ENCODE data around the gene PTPN4.

Gene PTPN4

GRCh38 chr2:119775102-119775501 lies 15.4 kb downstream of the PTPN4 start:
- TF ChIP-seq GLIS3 (CRISPR knock-in tag; IDR thresholded peaks at IDR 0.05) = no peak
- TF ChIP-seq ZNF565 (CRISPR knock-in tag; conservative IDR thresholded peaks at IDR 0.05; ENCODE audit: low read depth) = no peak
- TF ChIP-seq ISL1 (CRISPR knock-in tag; IDR thresholded peaks at IDR 0.05) = no peak
- TF ChIP-seq PATZ1 (CRISPR knock-in tag; IDR thresholded peaks at IDR 0.05; ENCODE audit: borderline replicate concordance) = no peak
- TF ChIP-seq ZNF70 (CRISPR knock-in tag; IDR thresholded peaks at IDR 0.05) = no peak
- no peak for TF ChIP-seq CREB5 (CRISPR knock-in tag; IDR thresholded peaks at IDR 0.05; ENCODE audit: low read depth)
- no peak for TF ChIP-seq TSHZ2 (CRISPR knock-in tag; IDR thresholded peaks at IDR 0.05)
- no peak for TF ChIP-seq ARNTL (CRISPR knock-in tag; IDR thresholded peaks at IDR 0.05; ENCODE audit: borderline replicate concordance, low read depth)
- no peak for TF ChIP-seq BACH2 (CRISPR knock-in tag; IDR thresholded peaks at IDR 0.05; ENCODE audit: borderline replicate concordance)
- TF ChIP-seq ZFP30 (CRISPR knock-in tag; IDR thresholded peaks at IDR 0.05) = no peak
- no peak for TF ChIP-seq SNAI2 (CRISPR knock-in tag; IDR thresholded peaks at IDR 0.05)
- TF ChIP-seq ESRRG (CRISPR knock-in tag; IDR thresholded peaks at IDR 0.05) = no peak
- TF ChIP-seq RARB (CRISPR knock-in tag; IDR thresholded peaks at IDR 0.05) = no peak
- TF ChIP-seq CSRNP3 (CRISPR knock-in tag; IDR thresholded peaks at IDR 0.05) = no peak
- no peak for TF ChIP-seq PPARA (CRISPR knock-in tag; IDR thresholded peaks at IDR 0.05; ENCODE audit: borderline replicate concordance)
- no peak for TF ChIP-seq ZFP3 (CRISPR knock-in tag; IDR thresholded peaks at IDR 0.05)
- TF ChIP-seq ZNF8 (CRISPR knock-in tag; IDR thresholded peaks at IDR 0.05) = no peak
- ATAC-seq = no peak

GRCh38 chr2:119782308-119783027 lies 22.7 kb downstream of the PTPN4 start:
- TF ChIP-seq BACH2 (CRISPR knock-in tag; IDR thresholded peaks at IDR 0.05; ENCODE audit: borderline replicate concordance) (no peak), ZC3H10 (CRISPR knock-in tag; IDR thresholded peaks at IDR 0.05) (no peak), ARNTL (CRISPR knock-in tag; IDR thresholded peaks at IDR 0.05; ENCODE audit: borderline replicate concordance, low read depth) (no peak), TCF4 (CRISPR knock-in tag; IDR thresholded peaks at IDR 0.05; ENCODE audit: borderline replicate concordance) (no peak), ZFP3 (CRISPR knock-in tag; IDR thresholded peaks at IDR 0.05) (no peak), RARB (CRISPR knock-in tag; IDR thresholded peaks at IDR 0.05) (no peak), TSHZ2 (CRISPR knock-in tag; IDR thresholded peaks at IDR 0.05) (no peak), ZNF8 (CRISPR knock-in tag; IDR thresholded peaks at IDR 0.05) (no peak), SNAI2 (CRISPR knock-in tag; IDR thresholded peaks at IDR 0.05) (no peak), TOX (CRISPR knock-in tag; IDR thresholded peaks at IDR 0.05; ENCODE audit: borderline replicate concordance) (no peak), PATZ1 (CRISPR knock-in tag; IDR thresholded peaks at IDR 0.05; ENCODE audit: borderline replicate concordance) (no peak), ZFP30 (CRISPR knock-in tag; IDR thresholded peaks at IDR 0.05) (no peak), ZNF70 (CRISPR knock-in tag; IDR thresholded peaks at IDR 0.05) (no peak), PPARA (CRISPR knock-in tag; IDR thresholded peaks at IDR 0.05; ENCODE audit: borderline replicate concordance) (no peak), CSDC2 (CRISPR knock-in tag; IDR thresholded peaks at IDR 0.05) (no peak), CSRNP3 (CRISPR knock-in tag; IDR thresholded peaks at IDR 0.05) (no peak), ISL1 (CRISPR knock-in tag; IDR thresholded peaks at IDR 0.05) (no peak), OSR1 (CRISPR knock-in tag; IDR thresholded peaks at IDR 0.05) (no peak), ZNF565 (CRISPR knock-in tag; conservative IDR thresholded peaks at IDR 0.05; ENCODE audit: low read depth) (no peak)
- ATAC-seq = no peak
